Measurements from ENCODE around the gene NCAN.
"Not testable (repeated sequence)": the region's sequence is repeated elsewhere in the genome, so short reads cannot be mapped to it uniquely, and the experiment has no call there.

The NCAN gene

GRCh38 chr19:19170053-19170872 is 41.5 kb upstream of the NCAN start, which contains the start of gene MEF2B:
Gene MEF2B (minus strand): TSS chr19:19170263. CDS start chr19:19150735, 19,528 bp downstream.
- no peak for TF ChIP-seq MYC (IDR thresholded peaks at IDR 0.05; ENCODE audit: low read depth, low read length)
- TF ChIP-seq MAX (IDR thresholded peaks at IDR 0.05; ENCODE audit: low read depth, low read length), result no peak
- no peak for TF ChIP-seq CTCF (IDR thresholded peaks at IDR 0.05; ENCODE audit: low read depth, low read length)
- TF ChIP-seq POLR2A (IDR thresholded peaks at IDR 0.05; ENCODE audit: extremely low read depth, insufficient read length), result no peak
- peak; percentile 85 for DNase-seq (ENCODE audit: low read depth)
- no peak within 1 kb of the TSS for H3K4me3 ChIP-seq (ENCODE audit: low read depth, low read length)

- no peak overlapping the region for H3K4me3 ChIP-seq (ENCODE audit: low read depth, low read length)
- no peak for DNase-seq (ENCODE audit: low read depth)
- TF ChIP-seq POLR2A (IDR thresholded peaks at IDR 0.05; ENCODE audit: extremely low read depth, insufficient read length) (no peak), MAX (IDR thresholded peaks at IDR 0.05; ENCODE audit: low read depth, low read length) (no peak)
These were observed 40.7 kb upstream of the NCAN start for GRCh38 chr19:19170873-19171672.

- peak; percentile 74 for DNase-seq (ENCODE audit: low read depth)
- TF ChIP-seq MAX (IDR thresholded peaks at IDR 0.05; ENCODE audit: low read depth, low read length) (no peak), MYC (IDR thresholded peaks at IDR 0.05; ENCODE audit: low read depth, low read length) (peak; percentile 16; the same call in 1 of the 2 replicates)
- H3K4me3 ChIP-seq (ENCODE audit: low read depth, low read length), result no peak overlapping the region
These were observed 39.8 kb upstream of the NCAN start for GRCh38 chr19:19171821-19172532.

- not testable (repeated sequence) for H3K4me3 ChIP-seq (ENCODE audit: low read depth, low read length); DNase-seq (ENCODE audit: low read depth)
These were observed 38.5 kb upstream of the NCAN start for GRCh38 chr19:19173243-19173642.

GRCh38 chr19:19176950-19177349 is 34.8 kb upstream of the NCAN start:
- TF ChIP-seq POLR2A (IDR thresholded peaks at IDR 0.05; ENCODE audit: extremely low read depth, insufficient read length) (no peak), CTCF (IDR thresholded peaks at IDR 0.05; ENCODE audit: low read depth, low read length) (no peak), MAX (IDR thresholded peaks at IDR 0.05; ENCODE audit: low read depth, low read length) (no peak), MYC (IDR thresholded peaks at IDR 0.05; ENCODE audit: low read depth, low read length) (no peak)
- no peak overlapping the region for H3K4me3 ChIP-seq (ENCODE audit: low read depth, low read length)
- no peak for DNase-seq (ENCODE audit: low read depth)

GRCh38 chr19:19179548-19180441 is 32.0 kb upstream of the NCAN start:
- TF ChIP-seq POLR2A (IDR thresholded peaks at IDR 0.05; ENCODE audit: extremely low read depth, insufficient read length) (no peak), CTCF (IDR thresholded peaks at IDR 0.05; ENCODE audit: low read depth, low read length) (no peak), MAX (IDR thresholded peaks at IDR 0.05; ENCODE audit: low read depth, low read length) (no peak), MYC (IDR thresholded peaks at IDR 0.05; ENCODE audit: low read depth, low read length) (no peak)
- no peak overlapping the region for H3K4me3 ChIP-seq (ENCODE audit: low read depth, low read length)
- no peak for DNase-seq (ENCODE audit: low read depth)

Data from NB4 (cell line).